GM18507 (cell line): Measurements from ENCODE around the gene RAB1A.

ENCODE experiments used
- DNase-seq: peaks from one replicate; pipeline ENCODE4 v3.0.0; 2011; ENCODE audit warnings: low read depth; ENCODE audit not compliant: insufficient read length; ENCODE audit errors: extremely low spot score
- FAIRE-seq: peaks from 2 replicates; lab custom pipeline; 2011; peaks lifted over from hg19 to GRCh38; lab: Jason Lieb, UNC

RAB1A gene

GRCh38 chr2:65069439-65069824 is 60.5 kb downstream of the RAB1A start:
- FAIRE-seq = no peak
- no peak for DNase-seq

- no peak for FAIRE-seq
- DNase-seq = no peak
Observed at GRCh38 chr2:65067806-65068553, 61.9 kb downstream of the RAB1A start.

GRCh38 chr2:65064728-65065552 is 65.0 kb downstream of the RAB1A start:
- peak; percentile 62 for DNase-seq
- peak; percentile 85 for FAIRE-seq

GRCh38 chr2:65062843-65063825 is 66.8 kb downstream of the RAB1A start:
- DNase-seq (no peak), FAIRE-seq (no peak)

- no peak for DNase-seq
- FAIRE-seq = no peak
Observed at GRCh38 chr2:65061910-65062339, 68.0 kb downstream of the RAB1A start.

- DNase-seq (no peak), FAIRE-seq (no peak)
Observed at GRCh38 chr2:65061146-65061909, 68.6 kb downstream of the RAB1A start.

GRCh38 chr2:65059071-65059470 is 70.8 kb downstream of the RAB1A start:
- FAIRE-seq (no peak), DNase-seq (no peak)

GRCh38 chr2:65057391-65058052 is 72.4 kb downstream of the RAB1A start:
- DNase-seq = no peak
- peak; percentile 80 for FAIRE-seq

GRCh38 chr2:65057054-65057375 is 72.9 kb downstream of the RAB1A start:
- no peak for DNase-seq
- no peak for FAIRE-seq

- DNase-seq = peak; percentile 91
- peak; percentile 98 for FAIRE-seq
Observed at GRCh38 chr2:65056215-65057053, 73.5 kb downstream of the RAB1A start, which contains the start of gene CEP68. TSS of gene CEP68 (plus strand) at chr2:65056416. CDS start at chr2:65069445, 13,029 bp downstream.

- no peak for FAIRE-seq
- no peak for DNase-seq
Observed at GRCh38 chr2:65055422-65056214, 74.3 kb downstream of the RAB1A start.

GRCh38 chr2:65054749-65055421 is 75.0 kb downstream of the RAB1A start:
- FAIRE-seq (no peak), DNase-seq (no peak)

- FAIRE-seq = peak; percentile 96
- DNase-seq = peak; percentile 66
Observed at GRCh38 chr2:65053199-65053598, 76.7 kb downstream of the RAB1A start.

GRCh38 chr2:65050931-65051330 is 79.0 kb downstream of the RAB1A start:
- DNase-seq (no peak), FAIRE-seq (no peak)

- DNase-seq (no peak), FAIRE-seq (no peak)
Observed at GRCh38 chr2:65049010-65049639, 80.8 kb downstream of the RAB1A start.
